GM12801 (cell line): ENCODE data around the gene CDH23.

Source experiments
- CTCF ChIP-seq: IDR thresholded peaks from one replicate; pipeline ENCODE4 v1.5.1; 2011; ENCODE audit warnings: control low read depth; ENCODE audit not compliant: insufficient read length; ENCODE audit errors: extremely low read depth

CDH23 gene

GRCh38 chr10:71427246-71427645, 30.5 kb downstream of the CDH23 start:
- TF ChIP-seq CTCF: no peak

- no peak for TF ChIP-seq CTCF
Observed at GRCh38 chr10:71429304-71429703, 32.6 kb downstream of the CDH23 start.

GRCh38 chr10:71429929-71430328, 33.2 kb downstream of the CDH23 start:
- no peak for TF ChIP-seq CTCF

GRCh38 chr10:71431239-71432100, 34.8 kb downstream of the CDH23 start:
- TF ChIP-seq CTCF: no peak

GRCh38 chr10:71432101-71432905, 35.6 kb downstream of the CDH23 start:
- no peak for TF ChIP-seq CTCF

- TF ChIP-seq CTCF: no peak
Observed at GRCh38 chr10:71432956-71433767, 36.4 kb downstream of the CDH23 start.
